Lower leg skin (tissue), 3 donors: ENCODE data around the gene CCDC33.

ENCODE experiments used
- CTCF ChIP-seq, 3 donors: fragments of 450-650 bp; IDR thresholded peaks; one replicate each; pipeline ENCODE4 v1.5.1; 2016; ENCODE audit warnings: antibody characterized with exemption in 3 of 3, mild to moderate bottlenecking in 3 of 3, moderate library complexity in 2 of 3
- POLR2A ChIP-seq, 2 donors: fragments of 450-650 bp; IDR thresholded peaks; one replicate each; pipeline ENCODE4 v1.6.1; 2016 to 2017; ENCODE audit warnings: antibody characterized with exemption in 2 of 2, mild to moderate bottlenecking in 1 of 2, moderate library complexity in 1 of 2

- TF ChIP-seq CTCF (IDR thresholded peaks at IDR 0.05) (no peak), POLR2A (IDR thresholded peaks at IDR 0.05) (no peak)
Measured at GRCh38 chr15:74335396-74335795, 99.3 kb downstream of the CCDC33 start.
